Skin epidermis (tissue), 12 donors: Measurements from ENCODE around the gene STC2.

Source experiments
- H3K27ac ChIP-seq, 21 experiments: fragments of 200-600 bp; sonication (generic) in 11 of 21; one replicate each; pipeline ENCODE4 v1.5.0; 2020; ENCODE audit warnings: mild to moderate bottlenecking in 3 of 21, inconsistent platforms in 2 of 21, moderate library complexity in 2 of 21
- H3K4me3 ChIP-seq, 7 experiments: fragments of 200-600 bp; sonication (generic) in 2 of 7; one replicate each; pipeline ENCODE4 v1.5.0; 2020; ENCODE audit warnings: inconsistent platforms in 2 of 7, mild to moderate bottlenecking in 2 of 7, moderate library complexity in 1 of 7

Gene STC2

DNA sequence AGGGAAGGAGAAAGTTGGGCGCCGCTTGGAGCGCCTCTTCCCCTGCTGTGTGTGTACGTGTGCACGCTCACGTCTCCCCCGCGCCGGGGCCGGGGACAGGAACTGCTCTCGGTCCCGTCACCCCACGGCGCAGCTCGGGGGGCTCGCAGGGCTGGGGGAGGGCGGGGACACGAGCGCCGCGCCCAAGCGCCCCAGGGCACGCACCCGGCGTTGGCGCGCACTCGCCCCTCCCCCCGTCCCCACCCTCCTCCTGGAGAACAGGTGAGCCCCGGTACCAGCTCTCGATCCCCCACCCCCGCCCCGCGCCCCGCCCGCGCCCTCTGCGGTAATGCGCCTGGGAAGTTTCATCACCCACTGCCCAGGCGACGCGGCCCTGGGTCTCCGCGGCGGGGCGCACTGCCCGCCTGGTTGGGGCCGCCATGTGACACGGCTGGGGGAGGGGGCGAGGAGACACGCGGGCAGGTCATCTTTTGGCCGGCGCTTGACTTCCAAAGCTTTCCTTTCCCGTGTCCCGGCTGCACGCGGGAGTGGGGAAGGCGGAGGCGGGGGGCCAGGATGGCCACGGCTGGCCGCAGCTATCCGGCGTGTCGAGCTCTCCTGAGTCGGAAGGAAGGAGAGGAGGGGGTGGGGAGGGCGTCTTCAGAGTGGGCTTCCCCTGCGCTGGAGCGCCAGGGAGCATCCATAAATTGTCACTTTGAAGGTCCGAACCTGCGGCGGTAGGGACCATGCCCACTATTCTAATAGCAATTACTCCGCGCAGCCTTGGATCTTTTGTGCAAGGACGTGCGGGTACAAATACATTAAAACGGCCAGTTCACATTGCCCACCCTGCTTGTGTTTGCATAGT, 1.5 kb upstream of the STC2 start:
- Histone ChIP-seq H3K27ac (peak overlapping the region in 2 of 21 experiments; percentile 33 to 63), H3K4me3 (peak overlapping the region; percentile 22 to 41 (median 31))

DNA sequence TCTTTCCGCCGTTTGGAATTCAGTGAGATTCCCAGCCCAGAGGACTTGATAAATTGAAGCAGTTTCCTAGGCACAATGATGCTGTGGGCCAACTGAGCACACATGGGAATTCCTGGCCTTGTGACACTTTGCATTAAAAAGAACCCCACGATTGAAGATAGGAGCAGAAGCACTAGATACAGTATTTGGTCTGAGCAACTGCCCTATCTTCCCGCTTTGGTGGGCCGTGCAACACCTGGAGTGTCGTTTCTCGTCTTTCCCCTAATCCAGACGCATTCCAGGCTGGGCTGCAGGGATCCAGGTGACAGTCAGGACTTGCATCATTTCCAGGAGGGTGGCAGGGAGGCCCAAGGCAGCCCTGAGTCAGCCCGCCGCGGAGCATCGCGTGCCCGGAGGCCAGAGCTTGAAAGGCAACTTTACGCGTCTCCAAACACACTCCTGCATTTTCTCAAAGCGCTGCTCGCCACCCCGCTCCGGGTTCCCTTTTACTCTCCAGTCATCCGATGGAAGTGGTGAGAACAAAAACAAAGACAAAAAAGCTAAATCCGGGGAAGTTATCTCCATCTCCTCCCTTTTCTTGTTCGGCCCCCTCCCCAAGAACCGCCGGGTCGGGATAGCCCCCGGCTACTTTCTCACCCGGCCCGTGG, 753 bp upstream of the STC2 start:
- Histone ChIP-seq H3K4me3 (peak overlapping the region; percentile 22 to 41 (median 31)), H3K27ac (peak overlapping the region in 4 of 21 experiments; percentile 8 to 63 (median 42))

- Histone ChIP-seq H3K4me3 (peak overlapping the region; percentile 11 to 41 (median 28)), H3K27ac (peak overlapping the region in 7 of 21 experiments; percentile 9 to 63 (median 43))
Observed at GRCh38 chr5:173327084-173327947, 898 bp downstream of the STC2 start.

DNA sequence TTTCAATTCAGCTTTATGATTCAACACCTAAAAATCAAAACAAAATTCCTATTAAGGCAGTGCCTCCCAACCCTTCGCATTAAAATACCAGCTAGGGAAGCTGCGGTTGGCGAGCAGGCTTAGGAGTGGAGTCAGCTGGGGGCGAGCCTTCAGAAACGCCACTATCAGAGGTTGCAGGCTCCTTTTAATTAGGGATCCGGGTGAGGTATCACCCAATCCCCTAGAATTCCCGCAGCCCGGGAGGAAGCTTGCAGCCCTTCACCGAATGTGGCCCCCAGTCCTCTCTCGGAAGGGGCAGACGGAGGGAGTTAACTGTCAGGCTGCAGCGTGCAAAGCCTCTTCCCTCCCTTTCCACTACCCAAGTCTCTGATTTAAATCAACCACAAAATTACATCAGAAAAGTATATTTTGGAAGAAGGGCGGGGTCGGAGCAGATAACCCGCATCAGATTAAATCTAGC, 1.7 kb downstream of the STC2 start:
- Histone ChIP-seq H3K4me3 (peak overlapping the region in 6 of 7 experiments; percentile 20 to 41 (median 28)), H3K27ac (peak overlapping the region in 6 of 21 experiments; percentile 9 to 63 (median 46))

DNA sequence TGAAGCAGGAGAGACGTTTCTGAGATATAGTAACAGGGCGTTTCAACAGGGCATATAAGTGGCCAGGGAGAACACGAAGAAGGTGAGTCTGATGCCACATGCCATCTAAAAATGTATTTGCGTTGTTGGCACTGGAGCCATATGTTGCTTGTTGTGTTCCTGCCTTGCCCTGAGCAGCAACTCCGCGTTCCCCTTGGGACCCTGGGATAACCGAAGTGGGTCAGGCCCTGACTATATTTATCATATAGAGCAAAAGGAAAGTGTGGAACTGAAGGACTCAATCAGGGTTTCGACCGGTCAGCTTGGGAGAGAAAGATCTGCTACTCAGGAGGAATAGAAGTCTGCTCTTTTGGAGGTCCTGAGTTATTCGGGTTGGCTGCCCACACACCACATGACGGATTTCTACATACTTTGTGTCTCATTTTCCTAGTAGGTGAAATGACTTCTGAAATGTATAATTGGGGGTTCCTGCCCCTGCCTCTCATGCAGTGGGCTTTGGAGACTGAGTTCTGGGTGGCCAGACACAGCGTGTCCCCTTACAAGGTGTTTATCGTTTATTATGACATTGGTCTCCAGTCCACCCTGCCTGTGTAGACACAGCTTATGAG, 3.0 kb downstream of the STC2 start:
- Histone ChIP-seq H3K27ac (peak overlapping the region in 5 of 21 experiments; percentile 7 to 69 (median 59)), H3K4me3 (no peak overlapping the region)

- peak overlapping the region in 2 of 7 experiments; percentile 2 to 5 for H3K4me3 ChIP-seq
- peak overlapping the region in 12 of 21 experiments; percentile 1 to 69 (median 56) for H3K27ac ChIP-seq
Observed at GRCh38 chr5:173324115-173325001, 3.9 kb downstream of the STC2 start.

- peak overlapping the region in 11 of 21 experiments; percentile 1 to 69 (median 59) for H3K27ac ChIP-seq
- peak overlapping the region in 1 of 7 experiments; percentile 2 for H3K4me3 ChIP-seq
Observed at GRCh38 chr5:173323799-173324114, 4.5 kb downstream of the STC2 start.

- peak overlapping the region in 10 of 21 experiments; percentile 1 to 69 (median 60) for H3K27ac ChIP-seq
- no peak overlapping the region for H3K4me3 ChIP-seq
Observed at GRCh38 chr5:173323106-173323798, 5.0 kb downstream of the STC2 start.

- Histone ChIP-seq H3K4me3 (no peak overlapping the region), H3K27ac (no peak overlapping the region)
Observed at GRCh38 chr5:173321886-173322285, 6.3 kb downstream of the STC2 start.

- Histone ChIP-seq H3K27ac (peak overlapping the region in 4 of 21 experiments; percentile 2 to 61 (median 6)), H3K4me3 (no peak overlapping the region)
Observed at GRCh38 chr5:173320259-173320658, 8.0 kb downstream of the STC2 start.

- H3K27ac ChIP-seq: peak overlapping the region in 4 of 21 experiments; percentile 2 to 61 (median 6)
- no peak overlapping the region for H3K4me3 ChIP-seq
Observed at GRCh38 chr5:173319646-173320045, 8.6 kb downstream of the STC2 start.

DNA sequence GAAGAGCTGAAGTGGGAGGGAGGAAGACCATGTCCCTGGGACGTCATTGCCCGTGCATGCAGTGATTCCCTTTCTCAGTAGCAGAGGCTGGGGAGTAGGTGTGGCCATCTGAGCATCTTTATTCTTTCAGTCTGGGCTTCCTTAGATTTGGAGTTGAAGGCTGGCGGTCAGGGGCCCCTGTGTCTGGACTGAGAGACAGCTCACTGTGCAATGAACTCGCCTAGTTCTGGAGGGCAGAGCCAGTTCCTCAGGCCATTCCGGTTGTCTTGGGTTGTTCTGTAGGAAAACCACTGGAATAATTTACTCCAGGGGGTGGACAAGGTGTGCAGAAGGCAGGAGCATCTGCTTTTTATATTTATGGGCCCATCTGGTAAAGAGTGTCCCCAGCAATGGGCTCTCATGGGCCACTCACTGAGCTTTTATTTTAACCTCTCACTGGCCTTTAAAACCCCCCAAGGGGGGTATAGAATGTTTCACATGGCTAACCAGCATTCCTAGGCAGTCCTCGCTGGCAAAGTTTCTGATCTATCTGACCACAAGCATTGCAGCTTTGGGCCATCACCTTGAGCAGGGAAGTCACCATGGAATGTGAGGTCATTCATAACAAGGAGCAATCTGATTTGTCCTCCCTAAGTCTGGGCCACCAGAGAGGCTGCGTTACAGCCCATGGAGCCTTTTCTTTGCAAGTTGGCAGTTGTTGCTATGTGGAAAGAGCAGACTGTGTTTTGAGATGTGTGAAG, 9.2 kb downstream of the STC2 start:
- H3K27ac ChIP-seq: peak overlapping the region in 1 of 21 experiments; percentile 6

DNA sequence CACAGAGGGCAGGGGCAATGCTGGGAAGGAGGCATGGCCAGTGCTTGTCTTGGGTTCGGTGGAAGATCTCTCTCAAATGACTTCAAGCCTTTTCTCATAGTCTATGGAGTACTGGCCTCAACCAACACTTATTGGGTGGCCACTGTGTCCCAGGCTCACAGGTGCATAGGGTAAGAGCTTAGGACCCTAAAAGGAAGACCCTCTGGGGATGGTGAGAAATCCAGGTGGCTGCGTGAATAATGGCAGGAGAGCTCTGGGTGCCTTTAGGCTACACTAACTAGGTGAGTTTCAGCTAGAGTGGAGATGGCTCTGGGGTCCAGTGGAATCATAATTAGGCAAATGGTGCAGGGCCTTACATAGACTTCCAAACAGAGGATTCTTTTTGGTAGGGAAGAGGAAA, 9.9 kb downstream of the STC2 start:
- no peak overlapping the region for H3K4me3 ChIP-seq
- H3K27ac ChIP-seq: no peak overlapping the region

More for the DNA sequence above, 9.2 kb downstream of the STC2 start:
- no peak overlapping the region for H3K4me3 ChIP-seq

- Histone ChIP-seq H3K4me3 (no peak overlapping the region), H3K27ac (no peak overlapping the region)
Observed at GRCh38 chr5:173317852-173318251, 10.4 kb downstream of the STC2 start.

DNA sequence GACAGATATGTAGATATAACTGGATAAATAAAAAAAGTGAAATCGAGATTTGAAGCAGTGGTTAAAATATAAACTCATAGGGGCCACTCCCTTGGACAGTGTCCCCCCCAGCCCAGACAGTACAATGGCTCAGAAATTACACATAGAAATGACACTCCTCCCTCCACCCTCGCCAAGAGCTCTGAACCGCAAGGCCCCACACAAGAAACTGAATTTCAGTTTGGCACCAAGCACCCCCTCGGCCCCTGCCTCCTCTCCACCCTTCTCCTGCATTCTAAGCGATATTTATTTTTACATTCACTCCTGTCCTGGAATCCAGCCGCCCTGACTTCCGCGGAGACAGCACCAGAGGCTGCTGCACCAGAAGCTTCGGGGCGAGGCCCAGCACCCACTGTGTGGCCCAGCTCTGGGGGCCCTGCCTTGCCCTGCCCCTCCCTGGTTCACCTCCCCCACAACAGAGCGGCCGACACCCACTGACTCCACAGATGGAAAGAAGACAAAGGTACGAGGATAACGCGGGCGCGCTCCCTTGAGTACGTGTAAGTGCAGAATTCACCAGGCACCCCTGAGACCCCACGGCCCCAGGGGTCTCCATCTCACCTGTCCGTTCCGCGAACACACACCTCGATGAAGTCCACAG, 11.0 kb downstream of the STC2 start:
- Histone ChIP-seq H3K27ac (peak overlapping the region in 2 of 21 experiments; percentile 34 to 54), H3K4me3 (no peak overlapping the region)

GRCh38 chr5:173316339-173317020, 11.7 kb downstream of the STC2 start:
- Histone ChIP-seq H3K27ac (peak overlapping the region in 9 of 21 experiments; percentile 22 to 67 (median 54)), H3K4me3 (no peak overlapping the region)
